ENCODE results near the gene SCN9A.
A peak's percentile ranks its signal among the peaks of the same experiment; 100 is the strongest.
"Not testable (repeated sequence)": the region's sequence is repeated elsewhere in the genome, so short reads cannot be mapped to it uniquely, and the experiment has no call there.

Gene SCN9A

GRCh38 chr2:166375195-166375735 lies 479 bp downstream of the SCN9A start:
- no peak for DNase-seq (ENCODE audit: low read depth, low spot score)

GRCh38 chr2:166373951-166374350 lies 1.8 kb downstream of the SCN9A start:
- DNase-seq (ENCODE audit: low read depth, low spot score): peak; percentile 79

GRCh38 chr2:166373539-166373938 lies 2.2 kb downstream of the SCN9A start:
- no peak for DNase-seq (ENCODE audit: low read depth, low spot score)

- DNase-seq (ENCODE audit: low read depth, low spot score): no peak
These were observed 2.6 kb downstream of the SCN9A start for GRCh38 chr2:166373105-166373504.

- DNase-seq (ENCODE audit: low read depth, low spot score): no peak
These were observed 3.7 kb downstream of the SCN9A start for GRCh38 chr2:166372046-166372445.

- no peak for DNase-seq (ENCODE audit: low read depth, low spot score)
These were observed 9.8 kb downstream of the SCN9A start for GRCh38 chr2:166365803-166366420.

- DNase-seq (ENCODE audit: low read depth, low spot score): no peak
These were observed 10.5 kb downstream of the SCN9A start for GRCh38 chr2:166365239-166365638.

- no peak for DNase-seq (ENCODE audit: low read depth, low spot score)
These were observed 11.1 kb downstream of the SCN9A start for GRCh38 chr2:166364476-166365161.

- no peak for DNase-seq (ENCODE audit: low read depth, low spot score)
These were observed 14.2 kb downstream of the SCN9A start for GRCh38 chr2:166361351-166362153.

GRCh38 chr2:166360906-166361305 lies 14.8 kb downstream of the SCN9A start:
- no peak for DNase-seq (ENCODE audit: low read depth, low spot score)

GRCh38 chr2:166360426-166360825 lies 15.3 kb downstream of the SCN9A start:
- DNase-seq (ENCODE audit: low read depth, low spot score): no peak

GRCh38 chr2:166357950-166358321 lies 17.8 kb downstream of the SCN9A start:
- not testable (repeated sequence) for DNase-seq (ENCODE audit: low read depth, low spot score)

- DNase-seq (ENCODE audit: low read depth, low spot score): no peak
These were observed 18.4 kb downstream of the SCN9A start for GRCh38 chr2:166357068-166357949.

- DNase-seq (ENCODE audit: low read depth, low spot score): no peak
These were observed 24.4 kb downstream of the SCN9A start for GRCh38 chr2:166351319-166351718.

- no peak for DNase-seq (ENCODE audit: low read depth, low spot score)
These were observed 25.2 kb downstream of the SCN9A start for GRCh38 chr2:166350525-166350924.

GRCh38 chr2:166344286-166345113 lies 31.2 kb downstream of the SCN9A start:
- DNase-seq (ENCODE audit: low read depth, low spot score): no peak

GRCh38 chr2:166343467-166343866 lies 32.3 kb downstream of the SCN9A start:
- DNase-seq (ENCODE audit: low read depth, low spot score): no peak

GRCh38 chr2:166341426-166341825 lies 34.3 kb downstream of the SCN9A start:
- no peak for DNase-seq (ENCODE audit: low read depth, low spot score)

GRCh38 chr2:166338831-166339339 lies 36.9 kb downstream of the SCN9A start:
- DNase-seq (ENCODE audit: low read depth, low spot score): no peak

- DNase-seq (ENCODE audit: low read depth, low spot score): no peak
These were observed 37.8 kb downstream of the SCN9A start for GRCh38 chr2:166337932-166338331.
